A549 (cell line): ENCODE data around the gene ANK3. TPM values are rescaled to one million over a fixed set of nuclear protein-coding genes. Genes with fewer than 3 reads are reported as not detected.
A peak's percentile ranks its signal among the peaks of the same experiment; 100 is the strongest.

Experiments
- ATAC-seq, 2 experiments: fragments of 200-7000 bp in 1 of 2; fragments of >200 bp in 1 of 2; cut with Nextera tagmentation in 1 of 2; cut with Tn5 transposase in 1 of 2; 3 replicates each; pipeline versions ENCODE4 v1.8.0 to v1.9.1; 2018 to 2020; ENCODE audit warnings: mild to moderate bottlenecking in 1 of 2, moderate library complexity in 1 of 2
- CTCF ChIA-PET: fragments of 300-600 bp; sonication (Branson Sonifier 250); formaldehyde crosslinking; extraction: SDS; loops from one replicate; lab custom pipeline; 2021; ENCODE audit warnings: antibody characterized with exemption, inconsistent platforms; lab: Yijun Ruan, JAX
- POLR2A ChIA-PET: fragments of 350-600 bp; formaldehyde crosslinking; extraction: SDS; loops from one replicate; lab custom pipeline; 2021; ENCODE audit warnings: antibody characterized with exemption, inconsistent platforms; lab: Yijun Ruan, JAX
- DNase-seq, 2 experiments: peaks; one replicate each; pipeline versions ENCODE4 v3.0.0 to v3.0.0-alpha.2; 2011 to 2016; ENCODE audit warnings: low read depth in 1 of 2, low spot score in 1 of 2
- FAIRE-seq: peaks from 2 replicates; lab custom pipeline; 2011; peaks lifted over from hg19 to GRCh38; lab: Jason Lieb, UNC
- H3K27ac ChIP-seq, 2 experiments: fragments of >200 bp; sonication (Bioruptor Twin); formaldehyde crosslinking; 3 replicates each; pipeline ENCODE4 v1.5.1; 2016 to 2017
- H3K4me1 ChIP-seq: fragments of >200 bp; sonication (Bioruptor Twin); formaldehyde crosslinking; 3 replicates; pipeline ENCODE4 v1.6.1; 2016
- H3K4me2 ChIP-seq: fragments of >200 bp; sonication (Bioruptor Twin); formaldehyde crosslinking; 3 replicates; pipeline ENCODE4 v1.6.1; 2016
- H3K4me3 ChIP-seq: fragments of >200 bp; sonication (Bioruptor Twin); formaldehyde crosslinking; 3 replicates; pipeline ENCODE4 v1.5.1; 2016
- H3K9me3 ChIP-seq: fragments of >200 bp; sonication (Bioruptor Twin); formaldehyde crosslinking; 3 replicates; pipeline ENCODE4 v1.6.1; 2016
- ATOH8 ChIP-seq: fragments of 250-450 bp; sonication (Bioruptor Pico); IDR thresholded peaks from 2 replicates; pipeline ENCODE4 v1.5.0; 2020; ENCODE audit warnings: low read depth, mild to moderate bottlenecking, moderate library complexity
- BHLHE40 ChIP-seq: IDR thresholded peaks from 2 replicates; pipeline ENCODE4 v1.6.1; 2012; ENCODE audit warnings: low read depth, low read length, inconsistent platforms
- CBX2 ChIP-seq: fragments of 200-600 bp; sonication (generic); IDR thresholded peaks from 2 replicates; pipeline ENCODE4 v1.6.1; 2016; ENCODE audit warnings: low read depth, mild to moderate bottlenecking, borderline replicate concordance
- CHD2 ChIP-seq: fragments of 150-350 bp; IDR thresholded peaks from 2 replicates; pipeline ENCODE4 v1.6.1; 2014; ENCODE audit warnings: low read length; ENCODE audit not compliant: partially characterized antibody
- CTCF ChIP-seq: fragments of >200 bp; sonication (Bioruptor Twin); formaldehyde crosslinking; IDR thresholded peaks from 3 replicates; pipeline ENCODE4 v1.5.1; 2016
- EHMT2 ChIP-seq: fragments of 200-600 bp; sonication (generic); IDR thresholded peaks from 2 replicates; pipeline ENCODE4 v1.6.1; 2016; ENCODE audit warnings: antibody characterized with exemption, low read depth, mild to moderate bottlenecking, moderate library complexity
- ESRRA ChIP-seq: fragments of 150-350 bp; IDR thresholded peaks from 2 replicates; pipeline ENCODE4 v1.6.1; 2014; ENCODE audit warnings: mild to moderate bottlenecking, low read length, borderline replicate concordance
- FOSB ChIP-seq: fragments of 250-450 bp; sonication (Bioruptor Pico); IDR thresholded peaks from 2 replicates; pipeline ENCODE4 v1.5.0; 2020; ENCODE audit warnings: mild to moderate bottlenecking, moderate library complexity
- GATA3 ChIP-seq: IDR thresholded peaks from 2 replicates; pipeline ENCODE4 v1.6.1; 2012; ENCODE audit warnings: borderline replicate concordance
- HMGXB4 ChIP-seq: fragments of 250-450 bp; sonication (Bioruptor Pico); IDR thresholded peaks from 2 replicates; pipeline ENCODE4 v1.5.0; 2021; ENCODE audit warnings: mild to moderate bottlenecking, moderate library complexity, borderline replicate concordance
- HOXB13 ChIP-seq: fragments of 250-450 bp; sonication (Bioruptor Pico); IDR thresholded peaks from 2 replicates; pipeline ENCODE4 v1.5.0; 2020; ENCODE audit warnings: low read depth, mild to moderate bottlenecking, moderate library complexity
- HOXB5 ChIP-seq: fragments of 250-450 bp; sonication (Bioruptor Pico); IDR thresholded peaks from 2 replicates; pipeline ENCODE4 v1.5.0; 2020; ENCODE audit warnings: mild to moderate bottlenecking, moderate library complexity
- JUN ChIP-seq, 2 experiments: fragments of >200 bp; sonication (Bioruptor Twin); formaldehyde crosslinking; IDR thresholded peaks; 2 replicates in 1 of 2; 3 replicates in 1 of 2; pipeline ENCODE4 v1.6.1; 2016 to 2017
- JUNB ChIP-seq: fragments of >200 bp; sonication (Bioruptor Twin); formaldehyde crosslinking; IDR thresholded peaks from 2 replicates; pipeline ENCODE4 v1.6.1; 2016
- MAX ChIP-seq: IDR thresholded peaks from 2 replicates; pipeline ENCODE4 v1.6.1; 2012
- MYC ChIP-seq: IDR thresholded peaks from 2 replicates; pipeline ENCODE4 v1.6.1; 2012; ENCODE audit warnings: mild to moderate bottlenecking, inconsistent platforms, low read length, improper control_type of control experiment, borderline replicate concordance
- NFE2L2 ChIP-seq: fragments of 150-350 bp; conservative IDR thresholded peaks from 2 replicates; pipeline ENCODE4 v1.6.1; 2014; ENCODE audit warnings: low read length
- NPAS2 ChIP-seq: fragments of 250-450 bp; sonication (Bioruptor Pico); IDR thresholded peaks from 2 replicates; pipeline ENCODE4 v1.8.0; 2022; ENCODE audit warnings: mild to moderate bottlenecking, moderate library complexity, borderline replicate concordance
- NR3C1 ChIP-seq: fragments of >200 bp; sonication (Bioruptor Twin); formaldehyde crosslinking; IDR thresholded peaks from 3 replicates; pipeline ENCODE4 v1.6.1; 2017
- PBX3 ChIP-seq: IDR thresholded peaks from 2 replicates; pipeline ENCODE4 v1.6.1; 2012
- PHF8 ChIP-seq: fragments of 200-600 bp; sonication (generic); IDR thresholded peaks from 2 replicates; pipeline ENCODE4 v1.6.1; 2016; ENCODE audit warnings: low read depth, mild to moderate bottlenecking, antibody characterized with exemption, moderate library complexity, borderline replicate concordance
- POLR2AphosphoS2 ChIP-seq: conservative IDR thresholded peaks from 2 replicates; pipeline ENCODE4 v1.6.1; 2012; ENCODE audit warnings: low read length, improper control_type of control experiment, inconsistent platforms
- RAD21 ChIP-seq, 2 experiments: fragments of >200 bp in 1 of 2; sonication (Bioruptor Twin) in 1 of 2; formaldehyde crosslinking in 1 of 2; IDR thresholded peaks in 1 of 2; conservative IDR thresholded peaks in 1 of 2; 2 replicates in 1 of 2; 3 replicates in 1 of 2; pipeline ENCODE4 v1.6.1; 2012 to 2018; ENCODE audit warnings: inconsistent platforms in 1 of 2
- RARB ChIP-seq: fragments of 250-450 bp; sonication (Bioruptor Pico); IDR thresholded peaks from 2 replicates; pipeline ENCODE4 v1.8.0; 2021; ENCODE audit warnings: mild to moderate bottlenecking, moderate library complexity
- RCOR1 ChIP-seq: fragments of 150-350 bp; IDR thresholded peaks from 2 replicates; pipeline ENCODE4 v1.6.1; 2014; ENCODE audit warnings: antibody characterized with exemption, low read length, low read depth
- RFX5 ChIP-seq: fragments of 450-650 bp; IDR thresholded peaks from 2 replicates; pipeline ENCODE4 v1.7.1; 2014; ENCODE audit warnings: antibody characterized with exemption, mild to moderate bottlenecking, moderate library complexity
- TP53 ChIP-seq: fragments of 250-450 bp; sonication (Bioruptor Pico); IDR thresholded peaks from 2 replicates; pipeline ENCODE4 v1.5.0; 2021; ENCODE audit warnings: mild to moderate bottlenecking, moderate library complexity
- ZC3H11A ChIP-seq: fragments of 450-650 bp; IDR thresholded peaks from 2 replicates; pipeline ENCODE4 v1.6.1; 2014; ENCODE audit warnings: antibody characterized with exemption, mild to moderate bottlenecking
- ZFP36 ChIP-seq: fragments of 450-650 bp; IDR thresholded peaks from 2 replicates; pipeline ENCODE4 v1.6.1; 2014; ENCODE audit warnings: borderline replicate concordance; ENCODE audit not compliant: partially characterized antibody
- ZSCAN20 ChIP-seq: fragments of 250-450 bp; sonication (Bioruptor Pico); IDR thresholded peaks from 2 replicates; pipeline ENCODE4 v1.8.0; 2022; ENCODE audit warnings: mild to moderate bottlenecking, moderate library complexity
- WGBS: methylation state at CpG from one replicate; pipeline ENCODE4 v1.1.6; 2017; ENCODE audit errors: missing lambda C conversion rate; 5-methylcytosine and 5-hydroxymethylcytosine counted together
- polyA plus RNA-seq, 4 experiments: library from polyadenylated mRNA; depleted of rRNA in 3 of 4; stranded (reverse); fragments of >200 nt; fragmentation: RNase III in 1 of 4; extraction: RNeasy Plus Mini Kit Qiagen cat#74134 plus additional on column Dnase treatment in 1 of 4; gene quantifications; 2 replicates in 3 of 4; 3 replicates in 1 of 4; pipeline ENCODE4 v1.2.3, GENCODE V29; 2011 to 2017

ANK3 gene
- polyA plus RNA-seq, 2 of the 4 experiments (the other 2 are of a cell fraction): 0.56 to 5.4 TPM

GRCh38 chr10:60338786-60339185 is 50.9 kb downstream of the ANK3 start (continued):
- TF ChIP-seq ATOH8 (no peak), RCOR1 (no peak), ZC3H11A (no peak), RARB (no peak), HOXB13 (CRISPR knock-in tag) (no peak), HMGXB4 (CRISPR knock-in tag) (no peak)
- TF ChIP-seq, all 56 proteins: peak for 0

- no peaks in the 10 kb centered on the region for H3K9me3 ChIP-seq
- no peak overlapping the region for H3K27ac ChIP-seq
- DNase-seq: no peak
- ChIA-PET POLR2A (no interaction called here), CTCF (interaction anchor here (1.2 to 4.0 kb wide), 3 partner anchors 13 to 101 kb away, joined by 3 to 68 read pairs (median 4); no protein-coding TSS in a partner anchor)
- TF ChIP-seq MYC (no peak), JUNB (no peak), HOXB5 (CRISPR knock-in tag) (no peak), EHMT2 (no peak), PHF8 (no peak), CHD2 (no peak), ZSCAN20 (CRISPR knock-in tag) (no peak), CBX2 (no peak), NFE2L2 (no peak), HOXB13 (CRISPR knock-in tag) (no peak), NR3C1 (no peak), GATA3 (no peak), PBX3 (no peak), BHLHE40 (no peak), ESRRA (no peak), FOSB (CRISPR knock-in tag) (no peak)
- H3K4me2 ChIP-seq: no peak overlapping the region
- ATAC-seq: no peak
- FAIRE-seq: no peak
- WGBS: 21% methylated on average over 2 of the region's 2 CpGs
- H3K4me1 ChIP-seq: no peaks in the 10 kb centered on the region
- no peak overlapping the region for H3K4me3 ChIP-seq
Observed at GRCh38 chr10:60338002-60338564, 51.6 kb downstream of the ANK3 start.

- Histone ChIP-seq H3K4me2 (no peak overlapping the region), H3K4me1 (no peaks in the 10 kb centered on the region), H3K4me3 (no peak overlapping the region), H3K9me3 (no peaks in the 10 kb centered on the region), H3K27ac (no peak overlapping the region)
- DNase-seq (no peak), ATAC-seq (no peak), FAIRE-seq (peak; percentile 54)
- POLR2A ChIA-PET: no interaction called here
- 54% methylated on average over 3 of the region's 3 CpGs for WGBS
- CTCF ChIA-PET: interaction anchor here (1.2 to 4.0 kb wide), 2 partner anchors 13 to 98 kb away, joined by 5 to 68 read pairs; no protein-coding TSS in a partner anchor
- TF ChIP-seq CBX2 (no peak), NFE2L2 (no peak), RARB (no peak), CTCF (no peak), NPAS2 (CRISPR knock-in tag) (no peak), ZFP36 (no peak), JUN (IDR thresholded peaks at IDR 0.05) (no peak), POLR2AphosphoS2 (no peak), HOXB13 (CRISPR knock-in tag) (no peak), RFX5 (no peak), RAD21 (conservative IDR thresholded peaks at IDR 0.05 in 1 of 2, IDR thresholded peaks at IDR 0.05 in 1 of 2) (no peak), MAX (no peak), TP53 (CRISPR knock-in tag) (no peak)
Observed at GRCh38 chr10:60336901-60337630, 52.6 kb downstream of the ANK3 start.
